TTC549 (cell line): ENCODE results near the gene FCHO1.
"Not testable (repeated sequence)": the region's sequence is repeated elsewhere in the genome, so short reads cannot be mapped to it uniquely, and the experiment has no call there.

ENCODE experiments used
- FAIRE-seq: peaks from 2 replicates; lab custom pipeline; 2012; peaks lifted over from hg19 to GRCh38; lab: Jason Lieb, UNC

Gene FCHO1

GRCh38 chr19:17795495-17795856 lies 44.2 kb downstream of the FCHO1 start:
- no peak for FAIRE-seq

- no peak for FAIRE-seq
Measured at GRCh38 chr19:17796013-17796837, 44.9 kb downstream of the FCHO1 start.

- FAIRE-seq: no peak
Measured at GRCh38 chr19:17796838-17797423, 45.7 kb downstream of the FCHO1 start.

GRCh38 chr19:17797424-17798201 lies 46.3 kb downstream of the FCHO1 start:
- FAIRE-seq: no peak

- not testable (repeated sequence) for FAIRE-seq
Measured at GRCh38 chr19:17798599-17798998, 47.3 kb downstream of the FCHO1 start.

GRCh38 chr19:17802137-17802858 lies 51.0 kb downstream of the FCHO1 start:
- no peak for FAIRE-seq

GRCh38 chr19:17803264-17803896 lies 52.1 kb downstream of the FCHO1 start:
- FAIRE-seq: no peak

- FAIRE-seq: no peak
Measured at GRCh38 chr19:17805427-17805826, 54.1 kb downstream of the FCHO1 start.

GRCh38 chr19:17806945-17807344 lies 55.7 kb downstream of the FCHO1 start:
- FAIRE-seq: no peak

GRCh38 chr19:17807731-17808316 lies 56.5 kb downstream of the FCHO1 start:
- no peak for FAIRE-seq

GRCh38 chr19:17811103-17811502 lies 59.8 kb downstream of the FCHO1 start:
- no peak for FAIRE-seq

- FAIRE-seq: no peak
Measured at GRCh38 chr19:17811681-17812080, 60.4 kb downstream of the FCHO1 start.

- no peak for FAIRE-seq
Measured at GRCh38 chr19:17812099-17812498, 60.8 kb downstream of the FCHO1 start.

GRCh38 chr19:17817668-17818363 lies 66.5 kb downstream of the FCHO1 start:
- FAIRE-seq: no peak

- FAIRE-seq: no peak
Measured at GRCh38 chr19:17821190-17821589, 69.9 kb downstream of the FCHO1 start, which contains the start of gene INSL3. Gene INSL3 (minus strand): TSS chr19:17821519. CDS start chr19:17821506, 13 bp downstream.

GRCh38 chr19:17824339-17824738 lies 73.1 kb downstream of the FCHO1 start:
- FAIRE-seq: no peak

- FAIRE-seq: no peak
Measured at GRCh38 chr19:17826508-17827056, 75.3 kb downstream of the FCHO1 start.

GRCh38 chr19:17829855-17830566 lies 78.7 kb downstream of the FCHO1 start:
- FAIRE-seq: no peak

- FAIRE-seq: no peak
Measured at GRCh38 chr19:17830567-17831418, 79.5 kb downstream of the FCHO1 start.
